NCI-H187 (cell line): Measurements from ENCODE around the gene PLXNB3.
A peak's percentile ranks its signal among the peaks of the same experiment; 100 is the strongest.
"Not testable (repeated sequence)": the region's sequence is repeated elsewhere in the genome, so short reads cannot be mapped to it uniquely, and the experiment has no call there.

Experiments used
- DNase-seq, 2 experiments: peaks; one replicate each; lab custom pipeline; 2025; lab: John Stamatoyannopoulos, UW

The PLXNB3 gene

DNA sequence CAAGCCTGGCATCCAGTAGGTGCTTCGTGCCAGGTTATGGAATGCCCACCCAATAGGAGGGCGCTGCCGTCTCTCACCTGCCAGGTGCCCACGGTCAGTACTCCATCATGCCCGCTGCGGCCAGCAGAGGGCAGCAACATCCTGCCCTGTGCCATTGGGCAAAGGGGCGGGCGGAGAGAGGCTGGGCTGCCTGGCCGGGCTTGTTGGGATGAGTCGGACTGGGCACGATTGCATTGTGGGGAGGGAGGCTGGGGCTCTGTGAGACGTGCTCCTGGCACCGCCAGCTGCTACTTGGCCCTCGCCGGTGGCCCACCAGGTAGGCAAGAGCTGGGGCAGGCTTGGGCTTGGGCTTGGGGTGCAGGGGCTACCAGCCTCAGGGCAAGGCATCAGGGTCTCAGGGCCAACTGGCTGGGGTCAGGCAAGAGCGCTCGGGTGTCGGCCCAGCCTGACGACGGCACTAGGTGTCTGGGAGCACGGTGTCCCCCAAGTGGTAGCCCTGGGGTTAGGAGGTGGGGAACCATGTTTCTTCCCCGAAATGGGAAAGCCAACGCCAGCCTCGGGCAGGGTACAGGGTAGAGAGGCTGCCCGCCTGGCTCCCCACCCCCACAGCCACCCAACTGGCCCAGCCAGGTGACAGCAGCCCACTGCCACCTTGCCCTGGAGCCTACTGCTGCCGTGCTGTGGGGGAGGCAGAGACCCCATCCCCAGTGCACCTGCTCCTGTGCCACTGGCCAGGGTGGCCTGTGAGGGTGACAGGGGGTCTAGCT is at the start of gene PLXNB3:
Gene PLXNB3, plus strand, starts transcription at position 261 of the 767 bp plus-strand sequence. CDS start 1,287 bp downstream, outside the sequence.
- DNase-seq: peak; percentile 67 to 85

- DNase-seq: no peak
Observed at GRCh38 chrX:153714256-153714655, 49.8 kb upstream of the PLXNB3 start.

GRCh38 chrX:153717445-153717844 is 46.6 kb upstream of the PLXNB3 start:
- DNase-seq: no peak

DNA sequence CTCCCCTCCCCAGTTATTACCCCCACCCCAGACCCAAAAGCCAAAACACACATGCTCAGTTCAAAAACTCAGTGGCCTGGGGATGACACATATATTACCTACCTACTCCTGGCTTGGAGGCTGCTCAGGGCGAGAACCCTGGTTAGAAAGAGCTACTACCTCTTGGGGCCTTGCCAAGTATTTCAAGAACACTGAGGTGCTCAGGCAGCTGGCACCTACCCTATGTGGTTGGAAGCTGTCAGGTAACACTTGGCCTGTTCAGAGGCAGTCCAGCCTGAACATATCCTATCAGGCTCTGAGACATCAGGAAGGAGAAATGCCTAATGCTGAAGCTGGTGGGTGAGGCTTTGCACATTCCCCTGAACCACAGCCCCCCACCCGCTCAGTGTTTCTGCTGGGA is 44.8 kb upstream of the PLXNB3 start:
- no peak for DNase-seq

DNA sequence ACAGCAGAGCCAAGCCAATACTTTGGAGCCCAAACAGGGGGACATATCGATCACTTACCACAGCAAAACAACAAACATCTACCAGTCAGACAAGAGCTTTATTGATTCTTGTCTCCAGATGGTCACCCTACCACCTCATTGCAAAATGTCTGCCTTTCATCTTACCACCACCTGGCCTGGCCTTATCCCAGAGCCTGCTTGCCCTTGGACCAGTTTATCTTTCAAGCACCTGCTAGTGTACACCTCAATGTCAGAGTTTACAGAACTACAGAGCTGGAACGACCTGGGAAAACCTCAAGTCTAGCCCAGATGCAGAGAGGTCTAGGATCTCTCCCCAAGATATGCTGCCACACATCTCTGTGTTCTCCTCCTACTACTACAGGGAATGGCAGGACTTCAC is 44.3 kb upstream of the PLXNB3 start:
- no peak for DNase-seq

DNA sequence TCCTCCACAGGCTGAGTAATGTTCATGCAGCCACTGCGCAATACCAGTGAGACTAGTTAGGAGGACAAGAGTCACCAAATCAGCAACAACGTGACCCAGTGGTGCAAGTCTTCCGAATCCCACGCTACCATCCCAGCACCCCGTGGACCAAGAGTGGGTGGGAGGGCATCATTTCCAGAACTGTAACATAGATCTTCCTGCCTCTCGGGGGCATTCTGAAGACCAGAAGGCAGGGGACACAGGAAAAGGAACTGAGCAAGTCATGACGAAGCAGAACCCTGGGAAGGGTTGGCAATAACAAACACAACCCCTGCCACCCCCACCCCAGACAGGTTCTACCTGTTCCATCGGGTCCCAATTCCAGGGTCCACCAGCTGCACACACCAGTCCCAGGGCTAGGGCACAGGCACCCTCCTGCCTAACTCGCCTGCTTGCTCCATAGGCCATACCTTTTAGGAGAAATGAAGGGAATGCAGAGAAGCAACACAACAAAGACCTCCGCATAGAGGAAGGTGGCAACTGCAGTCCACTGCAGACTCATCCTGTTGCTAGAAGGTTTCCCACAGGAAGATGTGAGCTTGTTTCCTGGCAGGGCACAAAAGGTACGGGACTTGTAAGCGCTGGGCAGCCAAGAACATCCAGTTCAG is 41.2 kb upstream of the PLXNB3 start:
- DNase-seq: no peak

DNA sequence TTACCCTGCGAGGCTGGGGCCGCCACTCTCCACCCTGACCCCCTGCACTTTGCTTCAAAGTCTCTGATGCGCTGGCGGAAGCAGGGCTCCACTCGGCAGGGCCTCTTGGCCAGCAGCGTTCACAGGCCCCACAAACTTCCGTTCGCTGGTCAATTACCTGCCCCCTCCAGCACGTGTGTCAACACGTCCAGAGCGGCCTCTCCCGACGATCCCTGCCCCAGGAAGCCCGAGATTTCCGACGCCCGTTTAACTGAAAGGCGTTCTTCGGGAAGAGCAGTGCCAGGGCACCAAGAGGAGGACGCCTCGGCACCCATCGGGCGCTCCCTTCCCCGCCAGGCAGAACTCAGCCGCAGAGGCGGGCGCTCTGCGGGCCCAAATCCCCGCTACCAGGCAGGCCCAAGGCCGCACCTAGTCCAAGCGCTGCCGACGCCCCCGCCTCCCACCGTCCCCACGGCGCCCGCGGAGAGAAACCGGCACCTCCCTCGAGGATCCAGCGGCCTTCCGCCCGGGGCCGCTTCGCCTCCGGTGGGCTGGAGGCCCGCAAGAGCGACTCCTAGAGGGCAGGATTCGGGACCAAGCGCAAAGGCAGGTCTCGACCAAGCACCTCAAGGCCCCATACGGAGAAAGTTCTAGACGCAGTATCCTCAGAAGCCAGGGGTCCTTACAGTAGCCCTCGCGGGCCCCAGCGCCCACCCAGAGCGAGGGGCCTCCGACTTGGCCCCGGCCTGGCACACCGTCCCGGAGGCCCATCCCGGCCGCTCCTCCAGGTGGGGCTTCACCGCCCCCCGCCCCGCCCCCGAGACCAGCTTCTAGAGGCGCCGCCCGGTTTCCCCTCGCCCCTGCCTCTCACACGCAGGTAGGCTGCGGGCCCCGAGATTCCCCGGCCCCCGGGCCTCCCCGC is 40.4 kb upstream of the PLXNB3 start:
- no peak for DNase-seq

GRCh38 chrX:153724252-153725038 is 39.6 kb upstream of the PLXNB3 start, which contains the start of the genes ABCD1 and BCAP31:
ABCD1 (plus strand) TSS chrX:153724856; CDS start chrX:153725267, 411 bp downstream.
BCAP31 (minus strand) TSS chrX:153724387; CDS start chrX:153723244, 1,143 bp downstream.
- DNase-seq: peak; percentile 90 to 93

DNA sequence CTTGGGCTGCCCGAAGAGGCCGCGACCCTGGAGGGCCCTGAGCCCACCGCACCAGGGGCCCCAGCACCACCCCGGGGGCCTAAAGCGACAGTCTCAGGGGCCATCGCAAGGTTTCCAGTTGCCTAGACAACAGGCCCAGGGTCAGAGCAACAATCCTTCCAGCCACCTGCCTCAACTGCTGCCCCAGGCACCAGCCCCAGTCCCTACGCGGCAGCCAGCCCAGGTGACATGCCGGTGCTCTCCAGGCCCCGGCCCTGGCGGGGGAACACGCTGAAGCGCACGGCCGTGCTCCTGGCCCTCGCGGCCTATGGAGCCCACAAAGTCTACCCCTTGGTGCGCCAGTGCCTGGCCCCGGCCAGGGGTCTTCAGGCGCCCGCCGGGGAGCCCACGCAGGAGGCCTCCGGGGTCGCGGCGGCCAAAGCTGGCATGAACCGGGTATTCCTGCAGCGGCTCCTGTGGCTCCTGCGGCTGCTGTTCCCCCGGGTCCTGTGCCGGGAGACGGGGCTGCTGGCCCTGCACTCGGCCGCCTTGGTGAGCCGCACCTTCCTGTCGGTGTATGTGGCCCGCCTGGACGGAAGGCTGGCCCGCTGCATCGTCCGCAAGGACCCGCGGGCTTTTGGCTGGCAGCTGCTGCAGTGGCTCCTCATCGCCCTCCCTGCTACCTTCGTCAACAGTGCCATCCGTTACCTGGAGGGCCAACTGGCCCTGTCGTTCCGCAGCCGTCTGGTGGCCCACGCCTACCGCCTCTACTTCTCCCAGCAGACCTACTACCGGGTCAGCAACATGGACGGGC is 38.8 kb upstream of the PLXNB3 start:
- DNase-seq: no peak

DNA sequence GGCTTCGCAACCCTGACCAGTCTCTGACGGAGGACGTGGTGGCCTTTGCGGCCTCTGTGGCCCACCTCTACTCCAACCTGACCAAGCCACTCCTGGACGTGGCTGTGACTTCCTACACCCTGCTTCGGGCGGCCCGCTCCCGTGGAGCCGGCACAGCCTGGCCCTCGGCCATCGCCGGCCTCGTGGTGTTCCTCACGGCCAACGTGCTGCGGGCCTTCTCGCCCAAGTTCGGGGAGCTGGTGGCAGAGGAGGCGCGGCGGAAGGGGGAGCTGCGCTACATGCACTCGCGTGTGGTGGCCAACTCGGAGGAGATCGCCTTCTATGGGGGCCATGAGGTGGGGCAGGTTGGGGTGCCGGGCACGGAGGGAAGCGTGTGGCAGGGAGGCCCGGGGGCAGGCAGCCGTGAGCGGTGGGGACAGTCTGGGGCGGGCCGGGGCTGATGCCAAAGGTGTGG is 38.2 kb upstream of the PLXNB3 start:
- no peak for DNase-seq

DNA sequence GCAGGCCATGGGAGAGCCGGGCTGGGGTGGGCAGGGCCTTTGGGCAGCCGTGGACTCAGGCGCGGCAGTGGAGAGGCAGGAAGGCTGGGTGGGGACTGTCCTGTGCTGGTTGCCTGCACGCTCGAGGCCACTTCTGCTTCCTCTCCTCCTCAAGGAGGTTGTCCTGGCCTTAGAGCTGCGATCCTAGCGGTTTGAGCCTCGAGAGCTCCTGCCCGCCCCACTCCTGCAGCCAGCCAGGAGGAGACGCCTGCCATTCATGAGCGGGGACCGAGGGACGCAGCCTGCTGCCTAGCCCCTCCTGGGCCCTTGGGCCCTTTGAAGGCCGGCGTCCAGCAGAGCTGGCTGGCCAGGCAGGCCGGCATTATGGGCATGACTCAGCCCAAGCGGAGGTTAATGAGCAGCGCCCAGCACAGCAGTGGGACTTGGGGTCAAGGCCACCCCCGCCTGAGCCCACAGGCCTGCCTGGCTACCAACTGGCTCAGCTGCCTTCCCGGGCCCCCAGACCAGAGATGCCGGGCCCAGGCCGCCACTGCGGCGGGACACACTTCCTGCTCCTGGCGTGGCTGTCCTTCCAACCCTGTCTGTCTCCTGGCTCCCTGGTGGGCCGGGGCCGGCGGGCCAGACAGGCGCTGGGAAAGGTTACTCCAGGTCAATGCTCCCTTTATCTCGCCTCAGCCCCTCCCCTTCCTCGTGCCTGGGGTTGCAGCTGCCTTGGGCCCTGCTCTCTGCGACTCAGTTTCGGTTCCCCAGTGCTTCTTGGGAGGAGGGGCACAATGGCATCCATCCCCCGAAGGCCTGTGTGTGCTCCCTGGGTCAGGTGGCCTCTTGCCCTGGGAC is 37.5 kb upstream of the PLXNB3 start:
- no peak for DNase-seq

- DNase-seq: no peak
Observed at GRCh38 chrX:153727123-153727931, 36.7 kb upstream of the PLXNB3 start.

GRCh38 chrX:153728095-153728494 is 36.0 kb upstream of the PLXNB3 start:
- no peak for DNase-seq

GRCh38 chrX:153728951-153729631 is 35.0 kb upstream of the PLXNB3 start:
- DNase-seq: no peak

- not testable (repeated sequence) for DNase-seq
Observed at GRCh38 chrX:153730115-153730514, 33.9 kb upstream of the PLXNB3 start.

DNA sequence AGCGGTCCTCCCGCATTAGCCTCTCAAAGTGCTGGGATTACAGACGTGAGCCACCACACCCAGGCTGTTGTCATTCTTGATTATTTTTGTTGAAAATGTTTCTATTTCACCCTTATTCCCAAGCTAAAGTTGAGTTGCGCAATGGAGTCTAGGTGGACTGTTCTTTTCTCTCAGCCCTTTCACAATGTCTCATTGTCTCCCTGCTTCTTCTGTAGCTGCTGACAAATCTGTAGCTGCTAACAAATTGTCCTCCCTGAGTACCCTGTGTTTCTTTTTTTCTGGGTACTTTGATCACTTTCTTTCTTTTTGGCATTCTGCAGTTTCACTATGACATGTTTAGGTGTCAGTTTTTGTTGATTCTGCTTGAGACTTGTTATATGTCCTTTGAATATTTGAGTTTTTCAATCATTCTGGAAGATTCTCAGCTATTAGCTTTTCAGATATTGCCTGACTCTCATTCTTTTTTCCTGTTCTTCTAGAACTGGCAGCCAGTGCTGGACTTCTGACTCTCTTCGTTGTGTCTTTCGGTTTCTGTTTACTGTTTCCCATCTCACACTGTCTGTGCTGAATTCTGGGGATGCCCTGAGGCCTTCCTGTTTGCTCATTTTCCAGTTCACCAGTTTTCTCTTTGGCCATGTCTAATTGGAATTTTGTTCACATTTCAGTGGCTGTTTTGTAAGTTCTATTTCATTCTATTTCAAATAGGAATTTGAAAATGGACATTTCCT is 32.8 kb upstream of the PLXNB3 start:
- no peak for DNase-seq

DNA sequence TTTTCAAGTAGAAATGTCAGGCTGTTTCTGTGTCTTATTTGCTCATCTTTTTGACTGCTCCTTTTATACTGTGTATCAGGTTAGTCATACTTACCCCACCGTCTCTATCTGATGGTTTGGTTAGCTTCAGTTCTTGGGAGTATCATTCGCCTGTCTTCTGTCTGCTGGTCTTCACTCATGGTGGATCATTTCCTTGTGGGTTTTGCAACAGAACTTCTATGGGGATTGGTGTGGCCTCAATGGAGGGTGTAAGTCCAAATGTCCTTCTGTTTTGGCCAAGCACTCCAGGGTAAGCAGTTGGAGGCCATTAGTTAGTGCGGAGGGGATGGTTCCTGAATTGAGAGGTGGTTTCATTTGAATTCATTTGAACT is 32.2 kb upstream of the PLXNB3 start:
- DNase-seq: no peak

GRCh38 chrX:153732401-153732800 is 31.6 kb upstream of the PLXNB3 start:
- no peak for DNase-seq
